ENCODE measurements around the gene TLCD4.
A peak's percentile ranks its signal among the peaks of the same experiment; 100 is the strongest.

TLCD4 gene

DNA sequence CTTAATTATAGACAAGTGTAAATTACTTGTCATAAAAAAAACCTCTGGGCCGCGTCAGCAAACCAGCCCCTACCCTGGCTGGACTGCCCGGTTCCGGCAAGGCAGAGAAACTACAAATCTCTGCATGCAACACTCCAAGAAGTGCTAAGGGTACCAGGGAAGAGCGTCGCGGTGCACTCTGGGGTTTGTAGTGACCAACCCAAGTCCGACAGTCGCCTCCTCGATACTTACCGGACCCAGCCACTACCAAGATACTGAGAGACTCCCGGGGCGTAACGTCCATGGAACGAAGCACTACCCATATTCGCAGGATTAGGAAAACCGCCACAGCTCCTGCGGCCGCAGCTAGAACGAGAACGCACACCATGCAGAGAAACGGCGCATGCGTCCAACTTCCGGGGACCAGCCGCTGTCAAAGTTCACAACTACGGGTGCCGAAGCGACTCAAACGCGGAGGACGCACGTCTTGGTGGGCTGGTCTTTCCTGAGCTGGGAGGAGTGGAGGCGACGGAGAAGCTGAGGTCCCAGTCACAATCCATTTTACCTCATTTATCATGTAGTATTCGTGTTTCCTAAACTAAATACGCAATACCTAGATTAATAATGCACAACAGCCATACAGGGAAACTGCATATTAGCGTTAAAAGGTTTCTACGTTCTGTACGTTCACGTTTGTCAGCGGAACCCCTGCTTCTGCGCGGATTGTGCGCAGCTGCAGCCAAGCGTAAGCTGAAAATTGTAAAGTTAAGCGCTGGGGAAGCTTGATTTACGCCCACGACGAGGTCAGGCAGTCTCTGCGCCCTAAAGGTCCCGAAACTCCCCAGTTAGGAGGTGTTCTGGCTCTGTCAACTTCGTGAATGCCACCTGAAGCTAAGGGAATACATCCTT, 44.4 kb upstream of the TLCD4 start, which contains the start of gene ALG14:
TSS of gene ALG14 (minus strand) at position 420 of the 888 bp plus-strand sequence. CDS start at position 367, 53 bp downstream.
- peak within 1 kb of the TSS; percentile 93 for H3K27ac ChIP-seq
- TF ChIP-seq, protein P1, sequence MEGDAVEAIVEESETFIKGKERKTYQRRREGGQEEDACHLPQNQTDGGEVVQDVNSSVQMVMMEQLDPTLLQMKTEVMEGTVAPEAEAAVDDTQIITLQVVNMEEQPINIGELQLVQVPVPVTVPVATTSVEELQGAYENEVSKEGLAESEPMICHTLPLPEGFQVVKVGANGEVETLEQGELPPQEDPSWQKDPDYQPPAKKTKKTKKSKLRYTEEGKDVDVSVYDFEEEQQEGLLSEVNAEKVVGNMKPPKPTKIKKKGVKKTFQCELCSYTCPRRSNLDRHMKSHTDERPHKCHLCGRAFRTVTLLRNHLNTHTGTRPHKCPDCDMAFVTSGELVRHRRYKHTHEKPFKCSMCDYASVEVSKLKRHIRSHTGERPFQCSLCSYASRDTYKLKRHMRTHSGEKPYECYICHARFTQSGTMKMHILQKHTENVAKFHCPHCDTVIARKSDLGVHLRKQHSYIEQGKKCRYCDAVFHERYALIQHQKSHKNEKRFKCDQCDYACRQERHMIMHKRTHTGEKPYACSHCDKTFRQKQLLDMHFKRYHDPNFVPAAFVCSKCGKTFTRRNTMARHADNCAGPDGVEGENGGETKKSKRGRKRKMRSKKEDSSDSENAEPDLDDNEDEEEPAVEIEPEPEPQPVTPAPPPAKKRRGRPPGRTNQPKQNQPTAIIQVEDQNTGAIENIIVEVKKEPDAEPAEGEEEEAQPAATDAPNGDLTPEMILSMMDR (conservative IDR thresholded peaks at IDR 0.05) = no peak

- TF ChIP-seq, protein P1 (conservative IDR thresholded peaks at IDR 0.05) = no peak
- H3K27ac ChIP-seq = peak overlapping the region; percentile 93
Measured at GRCh38 chr1:95073446-95073845, 43.7 kb upstream of the TLCD4 start.

GRCh38 chr1:95076034-95076433, 41.1 kb upstream of the TLCD4 start:
- H3K27ac ChIP-seq = no peak overlapping the region
- TF ChIP-seq, protein P1 (conservative IDR thresholded peaks at IDR 0.05) = no peak

- H3K27ac ChIP-seq = no peak overlapping the region
- TF ChIP-seq, protein P1 (conservative IDR thresholded peaks at IDR 0.05) = no peak
Measured at GRCh38 chr1:95080446-95080845, 36.7 kb upstream of the TLCD4 start.

DNA sequence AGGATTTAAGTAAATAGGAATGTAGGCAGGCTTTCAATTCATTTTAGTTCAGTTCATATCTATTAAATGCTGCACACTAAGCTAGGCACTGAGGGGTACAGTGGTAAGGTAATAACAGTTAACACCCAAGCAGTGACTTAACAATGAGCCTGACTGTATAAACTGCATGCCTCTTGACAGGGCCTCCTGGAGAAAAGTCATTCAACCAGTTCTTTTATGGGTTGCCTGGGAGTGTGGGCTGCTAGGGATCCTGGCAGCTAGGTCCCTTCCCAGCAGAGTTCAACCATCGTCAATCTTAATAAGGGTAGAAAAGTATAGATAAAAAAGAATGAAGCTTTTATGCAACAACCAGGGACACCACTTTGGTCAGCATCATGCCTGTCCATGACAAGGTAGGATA, 36.3 kb upstream of the TLCD4 start:
- TF ChIP-seq, protein P1 (conservative IDR thresholded peaks at IDR 0.05) = no peak
- H3K27ac ChIP-seq = no peak overlapping the region

- TF ChIP-seq, protein P1 (conservative IDR thresholded peaks at IDR 0.05) = peak; percentile 62
- no peak overlapping the region for H3K27ac ChIP-seq
Measured at GRCh38 chr1:95084317-95085176, 32.6 kb upstream of the TLCD4 start.

GRCh38 chr1:95085376-95085775, 31.8 kb upstream of the TLCD4 start:
- TF ChIP-seq, protein P1 (conservative IDR thresholded peaks at IDR 0.05) = no peak
- no peak overlapping the region for H3K27ac ChIP-seq

Data from VCaP (cell line).